Neutrophil (primary cell): ENCODE results near the gene HOXC10.

Source experiments
- H3K27ac ChIP-seq: fragments of 200-600 bp; sonication (generic); 2 replicates; pipeline ENCODE4 v1.5.1; 2016; ENCODE audit warnings: mild to moderate bottlenecking, moderate library complexity
- H3K27me3 ChIP-seq: fragments of 200-600 bp; sonication (generic); 2 replicates; pipeline ENCODE4 v1.6.0; 2016; ENCODE audit warnings: mild to moderate bottlenecking
- H3K36me3 ChIP-seq: fragments of 200-600 bp; sonication (generic); 2 replicates; pipeline ENCODE4 v1.5.1; 2017
- H3K4me1 ChIP-seq, 2 experiments: fragments of 200-600 bp in 1 of 2; sonication (generic) in 1 of 2; 1 replicate in 1 of 2; 2 replicates in 1 of 2; pipeline versions ENCODE4 v1.5.1 to v1.6.1; 2013 to 2016; ENCODE audit warnings: low read depth in 1 of 2, low read length in 1 of 2, mild to moderate bottlenecking in 1 of 2, moderate library complexity in 1 of 2; ENCODE audit not compliant: control insufficient read depth in 1 of 2, insufficient read depth in 1 of 2
- H3K4me3 ChIP-seq, 2 experiments: fragments of 200-600 bp in 1 of 2; sonication (generic) in 1 of 2; 1 replicate in 1 of 2; 2 replicates in 1 of 2; pipeline ENCODE4 v1.5.1; 2013 to 2016; ENCODE audit warnings: low read depth in 1 of 2, low read length in 1 of 2, mild to moderate bottlenecking in 1 of 2, moderate library complexity in 1 of 2
- H3K9me3 ChIP-seq: fragments of 200-600 bp; sonication (generic); 2 replicates; pipeline ENCODE4 v1.5.1; 2016
- CTCF ChIP-seq: fragments of 200-600 bp; sonication (generic); IDR thresholded peaks from 2 replicates; pipeline ENCODE4 v1.5.1; 2016; ENCODE audit warnings: antibody characterized with exemption

The HOXC10 gene

GRCh38 chr12:53984901-53985691, at the start of gene HOXC10:
HOXC10 (plus strand) TSS chr12:53985146; CDS start chr12:53985260, 114 bp downstream.
- no peaks in the 10 kb centered on the region for H3K9me3 ChIP-seq
- TF ChIP-seq CTCF = no peak
- peaks cover 100% of the 10 kb centered on the region for H3K27me3 ChIP-seq
- no peak within 1 kb of the TSS for H3K27ac ChIP-seq
- peak within 1 kb of the TSS in 1 of 2 experiments; percentile 17 for H3K4me3 ChIP-seq
- peaks cover 17 to 31% of the 10 kb centered on the region in 2 experiments for H3K4me1 ChIP-seq
- no peaks in the 10 kb centered on the region for H3K36me3 ChIP-seq

- H3K9me3 ChIP-seq = no peaks in the 10 kb centered on the region
- no peak overlapping the region for H3K27ac ChIP-seq
- no peak overlapping the region for H3K4me3 ChIP-seq
- H3K4me1 ChIP-seq = no peaks in the 10 kb centered on the region
- peaks cover 100% of the 10 kb centered on the region for H3K27me3 ChIP-seq
- no peak for TF ChIP-seq CTCF
- no peaks in the 10 kb centered on the region for H3K36me3 ChIP-seq
Observed at GRCh38 chr12:53935383-53936341, 49.3 kb upstream of the HOXC10 start.

- TF ChIP-seq CTCF = no peak
- peaks cover 100% of the 10 kb centered on the region for H3K27me3 ChIP-seq
Observed at GRCh38 chr12:53937099-53937498, 47.8 kb upstream of the HOXC10 start.

GRCh38 chr12:53937596-53938325, 47.2 kb upstream of the HOXC10 start:
- Histone ChIP-seq H3K4me1 (no peaks in the 10 kb centered on the region), H3K27me3 (peaks cover 100% of the 10 kb centered on the region), H3K9me3 (no peaks in the 10 kb centered on the region), H3K36me3 (no peaks in the 10 kb centered on the region), H3K27ac (no peak overlapping the region), H3K4me3 (no peak overlapping the region)
- TF ChIP-seq CTCF = no peak

More at GRCh38 chr12:53937099-53937498, 47.8 kb upstream of the HOXC10 start:
- Histone ChIP-seq H3K4me1 (no peaks in the 10 kb centered on the region), H3K27ac (no peak overlapping the region), H3K36me3 (no peaks in the 10 kb centered on the region), H3K9me3 (no peaks in the 10 kb centered on the region), H3K4me3 (no peak overlapping the region)
